GM04503 (cell line): ENCODE results near the gene WNK1.
A peak's percentile ranks its signal among the peaks of the same experiment; 100 is the strongest.
"Not testable (repeated sequence)": the region's sequence is repeated elsewhere in the genome, so short reads cannot be mapped to it uniquely, and the experiment has no call there.

ENCODE experiments used
- DNase-seq: peaks from one replicate; pipeline ENCODE4 v3.0.0-alpha.2; 2012; ENCODE audit warnings: low read depth

Gene WNK1

GRCh38 chr12:779745-780734 lies 27.7 kb downstream of the WNK1 start:
- peak; percentile 61 for DNase-seq

- DNase-seq = no peak
Observed at GRCh38 chr12:780750-781379, 28.5 kb downstream of the WNK1 start.

GRCh38 chr12:785706-786105 lies 33.3 kb downstream of the WNK1 start:
- DNase-seq = no peak

DNA sequence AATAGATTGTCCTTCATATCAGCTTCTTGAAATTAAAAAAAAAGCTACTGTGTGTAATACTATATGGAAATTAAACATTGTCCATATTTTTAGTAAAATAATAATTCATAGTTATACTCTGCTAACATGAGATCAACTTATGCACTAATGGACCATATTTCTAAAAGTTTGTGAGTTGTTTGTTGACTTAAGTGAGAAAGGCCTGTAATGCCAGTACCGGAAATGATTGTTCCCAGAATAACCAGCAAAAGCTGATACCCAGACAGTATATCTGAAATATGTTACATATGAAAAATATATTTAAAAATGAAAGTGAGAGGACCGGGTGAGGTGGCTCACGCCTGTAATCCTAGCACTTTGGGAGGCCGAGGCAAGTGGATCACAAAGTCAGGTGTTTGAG lies 35.9 kb downstream of the WNK1 start:
- DNase-seq = no peak

GRCh38 chr12:788762-789161 lies 36.4 kb downstream of the WNK1 start:
- DNase-seq = not testable (repeated sequence)

DNA sequence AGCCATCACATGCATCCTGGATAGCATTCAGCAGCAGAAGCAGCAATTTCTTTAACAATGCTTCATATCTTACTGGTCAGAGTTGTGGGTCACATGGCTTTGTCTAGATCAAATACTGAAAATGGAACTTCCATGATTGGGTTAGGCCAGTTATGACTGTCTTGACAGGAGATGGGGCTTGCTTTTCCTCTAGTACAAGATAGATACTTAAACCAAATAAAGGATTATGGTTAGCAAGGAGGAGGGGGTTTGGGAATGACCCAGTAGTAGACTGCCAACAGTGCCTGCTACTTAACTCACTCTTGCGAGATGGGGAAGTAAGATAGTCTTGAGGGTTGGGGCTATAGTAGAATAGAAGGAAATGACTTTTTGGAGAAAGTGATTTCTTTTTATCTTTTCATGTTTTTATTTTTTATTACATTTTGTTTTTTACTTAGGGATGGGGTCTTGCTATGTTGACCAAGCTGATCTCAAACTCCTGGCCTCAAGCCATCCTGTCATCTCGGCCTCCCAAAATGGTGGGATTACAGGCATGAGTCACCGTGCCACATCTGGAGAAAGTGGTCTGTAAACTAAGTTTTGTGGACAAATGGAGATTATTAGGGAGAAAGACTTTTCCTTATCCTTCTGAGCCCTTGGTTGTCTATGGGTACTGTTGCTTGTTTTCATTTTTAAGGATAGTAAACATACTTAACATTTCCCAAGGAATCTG lies 37.6 kb downstream of the WNK1 start:
- DNase-seq = no peak

GRCh38 chr12:790608-791007 lies 38.2 kb downstream of the WNK1 start:
- DNase-seq = no peak

DNA sequence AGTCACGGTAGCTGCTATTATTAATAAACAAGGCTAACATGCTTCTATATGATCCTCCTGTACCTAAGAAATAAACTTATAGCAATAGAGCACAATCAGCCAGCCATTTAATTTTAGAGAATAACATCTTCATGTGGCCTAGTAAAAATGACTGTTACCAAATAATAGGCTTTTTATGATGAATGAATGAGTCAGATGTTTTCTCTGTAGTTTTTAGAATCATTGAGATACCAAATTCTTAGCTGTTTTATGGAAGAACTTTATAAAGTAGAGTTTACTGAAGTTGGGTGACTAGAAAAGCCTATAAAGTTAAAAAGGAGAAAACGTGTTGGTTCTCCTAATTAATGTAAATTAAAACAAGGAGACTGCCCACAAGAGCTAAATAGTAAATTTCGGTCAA lies 40.7 kb downstream of the WNK1 start:
- DNase-seq = no peak

- no peak for DNase-seq
Observed at GRCh38 chr12:793711-794110, 41.3 kb downstream of the WNK1 start.

DNA sequence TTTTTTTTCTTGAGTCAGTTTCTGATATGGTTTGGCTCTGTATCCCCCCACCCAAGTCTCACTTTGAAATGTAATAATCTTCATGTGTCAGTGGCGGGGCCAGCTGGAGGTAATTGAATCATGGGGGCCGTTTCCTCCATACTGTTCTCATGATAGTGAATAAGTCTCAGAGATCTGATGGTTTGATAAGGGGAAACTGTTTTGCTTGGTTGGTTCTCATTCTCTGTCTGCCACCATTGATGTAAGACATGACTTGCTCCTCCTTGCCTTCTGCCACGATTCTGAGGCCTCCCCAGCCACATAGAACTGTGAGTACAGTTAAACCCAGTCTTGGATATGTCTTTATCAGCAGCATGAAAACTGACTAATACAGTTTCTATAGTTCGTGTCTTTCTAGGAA lies 42.9 kb downstream of the WNK1 start:
- DNase-seq = no peak

DNA sequence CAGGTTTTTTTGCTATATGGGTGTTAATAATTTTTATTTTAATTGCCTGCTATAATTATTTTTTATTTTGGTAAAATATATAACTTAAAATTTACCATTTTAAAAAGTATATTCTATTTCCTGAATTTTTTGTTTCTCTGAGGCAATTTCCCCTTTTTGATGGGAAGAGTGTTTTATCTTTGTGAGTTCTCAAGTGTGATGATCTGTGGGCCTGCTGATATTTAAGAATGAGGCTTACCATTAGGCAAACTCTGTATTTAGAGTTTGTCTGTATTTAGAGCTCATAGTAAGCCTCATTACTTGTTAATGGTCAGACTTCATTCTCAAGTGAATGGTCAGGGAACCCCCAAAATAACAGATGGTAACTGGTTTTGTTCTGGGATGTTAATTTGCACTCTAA lies 48.0 kb downstream of the WNK1 start:
- no peak for DNase-seq

DNA sequence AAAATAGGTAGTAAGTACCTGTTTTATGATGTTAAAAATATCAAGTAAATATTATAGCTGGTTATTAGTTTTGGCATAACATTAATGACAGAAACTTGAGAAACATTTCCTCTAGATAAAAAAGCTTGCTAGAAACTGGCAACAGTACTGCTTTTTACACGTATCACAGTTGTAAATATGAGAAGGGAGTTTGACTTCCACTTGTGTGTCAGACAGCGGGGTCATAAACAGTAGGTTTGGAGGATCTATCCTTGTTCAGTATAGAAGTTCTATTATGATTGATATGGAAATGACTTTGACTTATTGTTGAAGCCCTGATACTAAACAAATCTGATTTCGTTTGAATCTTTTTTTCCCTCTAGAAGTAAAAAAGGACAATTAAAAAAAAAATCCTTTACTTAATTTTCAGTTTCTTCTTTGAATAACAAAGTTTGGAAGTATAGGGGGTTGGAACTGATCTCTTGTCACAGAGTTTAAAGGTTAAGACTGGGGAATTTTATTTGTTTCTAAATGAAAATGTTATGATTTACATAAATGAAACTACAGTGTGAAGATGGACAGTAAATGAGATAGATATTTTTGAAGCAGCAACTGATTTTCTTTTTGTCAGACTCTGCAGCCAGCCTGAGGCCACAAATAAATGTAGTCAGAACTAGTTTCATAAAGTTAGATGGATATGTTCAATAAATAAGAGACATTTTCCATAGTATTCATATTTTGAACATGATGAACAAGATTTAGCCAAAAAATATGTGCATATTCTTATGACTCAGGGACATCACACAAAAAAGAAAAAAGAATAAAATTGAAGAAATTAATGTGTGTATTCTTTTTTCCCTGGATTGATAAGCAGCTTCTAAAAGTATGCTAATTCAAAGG lies 50.1 kb downstream of the WNK1 start:
- DNase-seq = no peak

- no peak for DNase-seq
Observed at GRCh38 chr12:805022-805632, 52.7 kb downstream of the WNK1 start.

DNA sequence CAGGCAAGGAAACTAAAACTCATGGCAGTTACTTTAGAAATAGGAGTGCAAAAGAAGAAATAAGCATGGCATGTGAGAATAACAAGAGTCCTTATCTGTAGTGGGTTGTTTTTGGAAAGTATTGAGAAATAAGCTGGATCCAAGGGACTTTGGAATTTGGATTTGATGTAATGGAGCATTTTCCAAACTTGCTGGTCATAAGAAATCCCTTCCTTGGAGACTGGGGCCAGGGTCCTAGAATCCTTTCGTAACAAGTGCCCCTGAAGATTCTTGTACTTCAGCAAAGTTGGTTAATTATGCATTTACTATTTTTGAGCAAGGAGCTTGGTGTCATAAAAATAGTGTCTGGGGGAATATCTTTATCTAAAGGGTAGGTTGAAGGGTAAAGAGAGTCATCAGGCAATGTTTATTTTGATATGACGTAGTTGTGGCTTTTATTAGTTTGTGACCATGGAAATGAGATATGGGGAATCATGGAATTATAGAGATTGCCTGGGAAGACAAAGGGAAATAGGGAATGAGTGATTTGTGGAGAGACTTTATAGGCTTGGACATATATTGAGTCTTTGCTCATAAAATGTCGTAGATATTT lies 53.9 kb downstream of the WNK1 start:
- no peak for DNase-seq

DNA sequence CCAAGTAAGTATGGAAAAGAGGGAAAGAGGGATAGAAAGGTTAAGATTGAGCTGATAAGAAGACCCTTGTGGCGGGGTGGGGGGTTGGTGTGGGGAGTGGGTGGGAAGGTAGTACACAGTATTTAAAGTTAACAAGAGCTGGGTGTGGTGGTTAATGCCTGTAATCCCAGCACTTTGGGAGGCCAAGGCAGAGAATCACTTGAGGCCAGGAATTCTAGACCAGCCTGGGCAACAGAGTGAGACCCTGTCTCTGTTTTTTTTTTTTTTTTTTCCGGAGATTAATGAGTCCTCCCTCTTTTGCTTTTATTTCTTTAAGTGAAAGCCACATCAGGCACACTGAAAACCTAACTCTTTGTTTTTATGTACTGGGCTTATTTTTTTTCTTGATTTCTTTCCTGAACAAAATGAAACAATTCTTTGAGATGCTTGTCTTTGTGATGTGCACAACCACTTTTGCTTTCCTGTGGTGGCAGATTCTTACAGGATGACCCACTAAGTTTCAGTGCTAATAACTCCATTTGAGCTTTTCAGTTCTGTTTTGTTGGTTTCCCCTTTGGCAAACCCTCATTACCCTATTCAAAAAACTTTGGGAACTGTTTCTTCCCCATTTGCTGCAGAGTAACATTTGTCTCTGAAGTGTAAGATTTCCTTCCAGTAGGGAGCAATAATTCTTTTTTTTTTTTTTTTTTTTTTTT lies 54.8 kb downstream of the WNK1 start:
- DNase-seq = no peak

DNA sequence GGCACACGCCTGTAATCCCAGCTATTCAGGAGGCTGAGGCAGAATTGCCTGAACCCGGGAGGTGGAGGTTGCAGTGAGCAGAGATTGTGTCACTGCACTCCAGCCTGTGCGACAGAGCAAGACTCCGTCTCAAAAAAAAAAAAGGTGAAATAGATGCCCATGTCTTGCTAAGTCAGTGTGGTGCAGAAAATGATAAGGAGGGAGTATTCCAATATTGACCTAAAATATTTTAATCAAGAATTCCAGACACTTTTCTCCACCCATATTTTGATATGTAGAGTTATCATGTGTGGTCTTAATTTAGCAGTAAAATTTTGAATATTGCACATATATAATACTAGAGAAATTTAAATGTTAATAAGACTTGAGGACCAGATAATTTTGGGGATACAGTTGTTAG lies 57.7 kb downstream of the WNK1 start:
- DNase-seq = no peak

DNA sequence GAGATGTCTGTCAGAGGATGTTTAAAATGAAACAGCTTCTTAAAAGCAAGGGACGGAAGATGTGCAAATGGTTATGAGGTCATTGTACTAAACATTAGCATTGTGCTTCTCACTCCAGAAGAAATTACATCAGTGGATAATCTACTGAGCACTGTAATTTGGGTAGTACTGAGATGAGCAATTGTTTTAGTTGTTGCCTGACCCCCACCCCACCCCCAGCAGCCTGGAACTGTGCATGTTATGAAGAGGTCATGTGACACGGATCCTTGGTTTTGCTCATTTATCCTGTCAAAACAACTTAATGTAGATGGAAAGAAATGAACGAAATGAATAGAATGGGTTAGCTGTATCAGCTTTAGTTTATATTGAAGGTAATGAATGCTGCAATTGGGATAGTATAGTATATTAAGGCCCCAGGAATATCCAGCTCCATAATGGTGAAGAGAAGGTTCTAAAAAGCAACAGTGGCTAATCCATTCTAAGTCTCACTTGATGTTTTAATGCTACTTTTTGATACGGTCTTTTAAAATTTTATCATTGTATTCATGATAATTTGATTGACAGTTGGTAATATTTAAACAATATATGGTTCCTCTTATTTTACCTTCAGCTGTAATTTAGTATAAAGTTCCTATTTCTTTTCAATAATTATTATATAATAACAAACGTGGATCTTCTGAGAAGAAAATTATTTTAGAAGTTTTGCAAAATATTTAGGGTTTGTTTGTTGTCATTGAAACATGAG lies 58.5 kb downstream of the WNK1 start:
- no peak for DNase-seq

- DNase-seq = no peak
Observed at GRCh38 chr12:812950-813349, 60.6 kb downstream of the WNK1 start.

DNA sequence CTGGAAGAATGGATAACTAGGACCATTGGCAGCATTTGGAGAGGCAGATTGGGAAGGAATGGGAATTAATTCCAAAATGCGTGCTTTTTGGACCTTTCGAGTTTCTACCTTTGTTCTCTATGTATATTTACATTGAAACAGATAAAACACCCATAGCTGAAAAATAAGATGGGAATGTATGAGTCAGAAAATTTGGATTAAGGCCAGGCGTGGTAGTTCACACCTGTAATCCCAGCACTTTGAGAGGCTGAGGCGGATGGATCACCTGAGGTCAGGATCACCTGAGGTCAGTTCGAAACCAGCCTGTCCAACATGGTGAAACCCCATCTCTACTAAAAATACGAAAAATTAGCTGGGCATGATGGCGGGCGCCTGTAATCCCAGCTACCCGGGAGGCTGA lies 65.1 kb downstream of the WNK1 start:
- not testable (repeated sequence) for DNase-seq
